ENCODE data around the gene SPATA33.

Gene SPATA33

DNA sequence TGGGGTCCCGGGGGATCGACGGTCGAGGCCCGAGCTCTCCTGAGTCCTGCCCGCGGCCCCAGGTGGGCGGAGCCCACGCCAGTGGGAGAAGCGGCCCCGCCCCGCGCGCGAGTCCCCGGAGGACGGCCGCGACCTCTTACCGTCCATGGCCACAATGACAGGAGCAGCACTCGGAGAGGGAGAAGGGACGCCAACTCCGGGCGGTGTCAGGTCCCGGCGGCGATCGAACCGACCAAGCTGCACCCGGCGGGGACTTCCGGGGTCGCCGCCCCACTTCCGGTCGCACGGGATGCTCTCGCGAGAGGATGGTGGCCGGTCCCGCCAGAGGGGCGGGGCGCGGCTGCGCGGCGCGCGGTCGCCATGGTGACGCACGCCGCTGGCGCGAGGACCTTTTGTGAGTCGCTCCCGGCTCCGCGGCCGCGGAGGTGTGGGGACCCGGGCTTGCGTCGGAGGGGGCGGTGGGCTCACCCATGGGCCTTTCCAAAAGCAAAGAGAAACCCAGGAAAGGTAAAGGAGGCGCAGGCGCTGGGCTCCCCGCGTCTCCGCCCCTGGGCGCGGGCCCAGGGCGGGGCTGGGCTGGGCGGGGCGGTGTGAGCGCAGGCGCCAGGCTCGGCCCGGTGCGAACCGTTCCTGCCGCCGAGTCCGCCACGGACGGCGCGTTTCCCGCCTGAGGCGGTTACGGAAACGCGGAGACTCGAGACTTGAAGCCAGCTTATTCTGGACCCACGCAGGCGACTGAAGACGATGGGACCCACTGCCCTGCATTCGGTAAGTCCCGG is at the start of gene SPATA33, which contains the start of gene CHMP1A:
TSS of gene SPATA33 (plus strand) at position 395 of the 779 bp plus-strand sequence. CDS start at position 471, 76 bp downstream.
TSS of gene CHMP1A (minus strand) at position 267 of the 779 bp plus-strand sequence. CDS start at position 147, 120 bp downstream.
- peak; percentile 96 for DNase-seq (ENCODE audit: extremely low read depth, insufficient read length)
- TF ChIP-seq, protein P1, sequence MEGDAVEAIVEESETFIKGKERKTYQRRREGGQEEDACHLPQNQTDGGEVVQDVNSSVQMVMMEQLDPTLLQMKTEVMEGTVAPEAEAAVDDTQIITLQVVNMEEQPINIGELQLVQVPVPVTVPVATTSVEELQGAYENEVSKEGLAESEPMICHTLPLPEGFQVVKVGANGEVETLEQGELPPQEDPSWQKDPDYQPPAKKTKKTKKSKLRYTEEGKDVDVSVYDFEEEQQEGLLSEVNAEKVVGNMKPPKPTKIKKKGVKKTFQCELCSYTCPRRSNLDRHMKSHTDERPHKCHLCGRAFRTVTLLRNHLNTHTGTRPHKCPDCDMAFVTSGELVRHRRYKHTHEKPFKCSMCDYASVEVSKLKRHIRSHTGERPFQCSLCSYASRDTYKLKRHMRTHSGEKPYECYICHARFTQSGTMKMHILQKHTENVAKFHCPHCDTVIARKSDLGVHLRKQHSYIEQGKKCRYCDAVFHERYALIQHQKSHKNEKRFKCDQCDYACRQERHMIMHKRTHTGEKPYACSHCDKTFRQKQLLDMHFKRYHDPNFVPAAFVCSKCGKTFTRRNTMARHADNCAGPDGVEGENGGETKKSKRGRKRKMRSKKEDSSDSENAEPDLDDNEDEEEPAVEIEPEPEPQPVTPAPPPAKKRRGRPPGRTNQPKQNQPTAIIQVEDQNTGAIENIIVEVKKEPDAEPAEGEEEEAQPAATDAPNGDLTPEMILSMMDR (IDR thresholded peaks at IDR 0.05; ENCODE audit: insufficient read depth, low read length, poor library complexity, severe bottlenecking), result no peak
- Histone ChIP-seq H3K4me3 (replicated peaks; ENCODE audit: low read depth, low read length) (peak within 1 kb of the TSS; percentile 96), H3K27me3 (replicated peaks; ENCODE audit: control insufficient read depth, insufficient read depth, low read length) (no peaks in the 10 kb centered on the region), H3K36me3 (ENCODE audit: control insufficient read depth, insufficient read depth, low read length) (peaks cover 7% of the 10 kb centered on the region)

DNA sequence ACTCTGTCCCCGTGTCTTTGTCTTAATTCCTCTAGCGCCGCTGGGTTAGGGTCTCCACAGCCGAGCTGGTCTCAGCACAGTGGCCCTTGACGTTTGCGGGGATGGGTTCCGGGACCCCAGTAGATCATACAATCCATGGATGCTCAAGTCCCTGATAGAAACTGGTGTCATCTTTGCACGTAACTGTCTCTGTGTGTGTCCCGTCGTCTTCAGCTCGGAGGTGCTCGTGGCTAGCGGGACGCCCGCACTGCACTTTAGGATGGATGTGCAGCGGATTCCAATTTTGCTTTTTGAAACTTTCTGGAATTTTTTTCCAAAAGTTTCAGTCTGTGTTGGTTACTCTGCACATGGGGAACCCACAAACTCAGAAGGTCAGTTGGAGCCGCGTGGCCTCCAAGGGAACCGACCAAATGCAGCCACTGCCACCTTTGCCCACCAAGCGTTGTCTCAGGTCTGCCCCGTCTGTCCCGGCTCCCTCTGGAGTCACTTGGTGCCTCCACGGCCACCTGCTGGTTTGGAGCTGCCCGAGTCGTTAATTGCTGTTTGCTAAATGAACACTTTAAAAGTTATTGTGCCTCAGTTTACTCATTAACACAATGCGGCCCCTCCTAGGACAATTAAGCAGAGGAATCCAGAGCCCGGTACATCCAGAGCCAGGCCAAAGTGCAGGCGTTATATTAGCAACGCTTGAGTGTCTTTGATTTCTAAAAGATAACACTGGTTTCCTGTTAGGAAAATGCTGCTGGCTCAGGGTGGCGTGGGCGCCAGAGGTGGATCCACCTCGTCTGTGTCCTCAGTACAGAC is 49.5 kb upstream of the SPATA33 start:
- H3K4me3 ChIP-seq (replicated peaks; ENCODE audit: low read depth, low read length), result no peak overlapping the region
- H3K36me3 ChIP-seq (ENCODE audit: control insufficient read depth, insufficient read depth, low read length), result no peaks in the 10 kb centered on the region
- TF ChIP-seq, protein P1 (IDR thresholded peaks at IDR 0.05; ENCODE audit: insufficient read depth, low read length, poor library complexity, severe bottlenecking), result no peak
- DNase-seq (ENCODE audit: extremely low read depth, insufficient read length), result no peak
- no peaks in the 10 kb centered on the region for H3K27me3 ChIP-seq (replicated peaks; ENCODE audit: control insufficient read depth, insufficient read depth, low read length)

DNA sequence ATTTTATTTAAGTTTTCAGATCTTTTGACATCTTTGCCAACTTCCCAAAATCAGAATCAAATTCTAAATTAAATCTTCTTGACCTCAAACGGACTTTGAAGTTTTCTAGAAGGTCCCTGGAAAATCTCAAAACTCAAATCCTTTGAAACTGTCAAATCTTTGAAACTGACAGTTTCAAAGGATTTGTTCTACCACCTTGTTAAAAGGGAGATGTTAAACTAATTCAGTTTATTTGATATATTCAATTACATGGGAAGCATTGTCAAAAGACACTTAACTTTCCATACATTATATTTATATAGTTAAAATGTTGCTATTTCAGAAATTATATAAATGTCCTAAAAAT is 47.6 kb upstream of the SPATA33 start:
- TF ChIP-seq, protein P1 (IDR thresholded peaks at IDR 0.05; ENCODE audit: insufficient read depth, low read length, poor library complexity, severe bottlenecking), result no peak
- no peak for DNase-seq (ENCODE audit: extremely low read depth, insufficient read length)
- H3K4me3 ChIP-seq (replicated peaks; ENCODE audit: low read depth, low read length), result no peak overlapping the region
- no peaks in the 10 kb centered on the region for H3K36me3 ChIP-seq (ENCODE audit: control insufficient read depth, insufficient read depth, low read length)
- H3K27me3 ChIP-seq (replicated peaks; ENCODE audit: control insufficient read depth, insufficient read depth, low read length), result no peaks in the 10 kb centered on the region; the same call in 1 of the 2 replicates

DNA sequence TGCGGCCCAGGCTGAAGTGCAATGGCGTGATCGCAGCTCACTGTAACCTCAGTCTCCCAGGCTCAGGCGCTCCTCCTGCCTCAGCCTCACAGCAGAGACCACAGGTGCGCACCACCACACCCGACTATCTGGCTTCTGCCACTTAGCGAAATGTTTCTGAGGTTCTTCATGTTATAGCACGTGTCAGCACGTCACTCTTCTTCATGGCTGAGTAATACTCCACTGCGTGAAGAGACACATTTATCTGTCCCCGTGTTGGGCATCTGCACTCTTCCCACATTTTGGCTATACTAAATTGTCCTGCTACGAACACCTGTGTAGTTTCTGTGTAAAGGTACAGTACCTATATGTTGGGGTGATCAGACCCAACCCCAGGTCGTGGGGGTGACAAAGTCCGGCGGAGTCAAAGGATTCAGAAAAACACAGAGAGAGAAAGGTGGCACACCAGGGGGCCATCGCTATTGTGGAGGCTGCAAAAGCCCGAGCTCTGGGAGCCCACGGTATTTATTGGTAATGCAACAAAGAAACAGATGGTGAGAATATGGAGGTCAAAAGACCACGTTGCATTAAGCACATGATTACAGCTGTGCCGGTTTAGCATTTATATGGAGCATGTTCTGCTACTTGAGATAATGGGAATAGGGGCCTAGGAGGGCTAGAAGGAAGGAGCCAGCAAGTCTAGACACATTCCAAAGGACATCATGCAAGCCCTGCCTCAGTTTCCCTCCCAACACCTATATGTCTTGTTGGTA is 45.0 kb upstream of the SPATA33 start:
- Histone ChIP-seq H3K4me3 (replicated peaks; ENCODE audit: low read depth, low read length) (no peak overlapping the region), H3K36me3 (ENCODE audit: control insufficient read depth, insufficient read depth, low read length) (no peaks in the 10 kb centered on the region), H3K27me3 (replicated peaks; ENCODE audit: control insufficient read depth, insufficient read depth, low read length) (no peaks in the 10 kb centered on the region; the same call in 1 of the 2 replicates)
- no peak for DNase-seq (ENCODE audit: extremely low read depth, insufficient read length)
- TF ChIP-seq, protein P1 (IDR thresholded peaks at IDR 0.05; ENCODE audit: insufficient read depth, low read length, poor library complexity, severe bottlenecking), result no peak

DNA sequence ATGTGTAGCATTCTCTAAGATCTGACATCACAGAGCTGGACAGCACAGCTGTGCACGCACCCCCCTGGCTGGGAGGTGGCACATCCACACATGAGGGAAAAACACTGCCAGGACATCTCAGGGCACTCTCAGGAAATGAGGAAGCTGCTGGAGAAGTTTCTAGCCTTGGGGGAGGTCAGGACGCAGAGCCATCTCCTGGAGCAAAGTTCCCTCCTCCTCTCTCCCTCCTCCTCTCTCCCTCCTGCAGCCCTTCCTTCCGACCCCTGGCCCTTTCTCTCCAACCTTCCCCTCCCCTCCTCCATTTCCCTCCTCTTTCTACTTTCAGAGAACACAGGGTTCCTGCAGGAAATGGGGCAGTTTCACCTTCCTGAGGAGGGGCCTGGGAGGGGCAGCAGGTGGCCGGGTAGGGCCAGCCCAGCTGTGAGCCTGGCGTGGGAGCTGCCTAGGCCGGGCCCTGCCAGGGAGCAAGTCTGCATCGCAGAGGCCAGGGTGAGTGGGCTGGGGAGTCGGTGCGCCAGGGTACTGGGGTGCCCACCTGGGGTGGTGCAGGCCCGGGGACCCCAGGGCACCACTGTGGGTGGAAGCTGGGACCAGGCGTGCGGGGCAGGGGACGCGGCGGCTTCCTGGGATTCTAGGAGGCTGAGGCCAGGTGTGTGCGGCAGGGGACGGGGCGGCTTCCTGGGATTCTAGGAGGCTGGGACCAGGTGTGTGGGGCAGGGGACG is 44.2 kb upstream of the SPATA33 start, which contains the start of gene DPEP1:
TSS of gene DPEP1 (plus strand) at position 412 of the 723 bp plus-strand sequence. CDS start 16,769 bp downstream, outside the sequence.
- Histone ChIP-seq H3K36me3 (ENCODE audit: control insufficient read depth, insufficient read depth, low read length) (no peaks in the 10 kb centered on the region), H3K4me3 (replicated peaks; ENCODE audit: low read depth, low read length) (no peak within 1 kb of the TSS), H3K27me3 (replicated peaks; ENCODE audit: control insufficient read depth, insufficient read depth, low read length) (no peaks in the 10 kb centered on the region; the same call in 1 of the 2 replicates)
- TF ChIP-seq, protein P1 (IDR thresholded peaks at IDR 0.05; ENCODE audit: insufficient read depth, low read length, poor library complexity, severe bottlenecking), result no peak
- DNase-seq (ENCODE audit: extremely low read depth, insufficient read length), result no peak
